ENCODE data around the gene ECD. TPM values are rescaled to one million over a fixed set of nuclear protein-coding genes. Genes with fewer than 3 reads are reported as not detected.

ECD gene
- total RNA-seq, 1 donor from 2014 or later: 44.0 TPM

DNA sequence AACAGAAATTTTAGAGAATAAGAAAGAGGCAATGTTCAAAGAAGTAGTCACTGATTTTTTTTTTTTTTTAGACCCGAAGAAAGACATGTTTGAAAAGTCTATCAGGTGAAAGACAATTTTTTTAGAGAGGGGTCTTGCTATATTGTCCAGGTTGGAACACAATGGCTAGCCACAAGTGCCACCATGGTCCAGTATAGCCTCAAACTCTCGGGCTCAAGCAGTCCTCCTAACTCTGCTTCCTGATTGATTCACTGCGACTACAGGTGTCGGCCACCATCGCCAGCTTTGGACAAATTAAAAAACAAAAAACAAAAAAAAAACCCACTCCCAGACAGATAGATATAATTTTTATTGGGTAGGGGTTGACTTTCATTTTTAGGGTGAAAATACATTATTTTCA lies 22.4 kb upstream of the ECD start:
- H3K27me3 Mint-ChIP-seq (ENCODE audit: insufficient read depth, low read depth): peaks cover 2% of the 10 kb centered on the region

DNA sequence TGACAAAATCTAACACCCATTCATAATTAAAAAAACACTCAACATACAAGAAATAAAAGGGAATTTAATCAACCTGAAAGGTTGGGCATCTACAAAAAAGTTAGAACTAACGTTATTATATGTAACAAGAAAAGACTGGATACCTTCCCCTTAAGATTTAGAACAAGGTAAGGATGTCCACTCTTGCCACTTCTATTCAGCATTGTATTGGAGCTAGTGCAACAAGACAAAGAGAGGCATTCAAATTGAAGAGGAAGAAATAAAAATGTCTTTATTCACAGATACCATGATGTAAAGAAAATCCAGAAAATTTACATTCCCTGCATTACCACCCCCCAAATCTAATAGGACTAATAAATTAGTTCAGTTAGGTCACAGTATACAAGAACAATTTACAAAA lies 18.5 kb upstream of the ECD start:
- Mint-ChIP-seq H3K27me3 (ENCODE audit: insufficient read depth, low read depth) (peaks cover 2% of the 10 kb centered on the region), H3K4me1 (peaks cover 3% of the 10 kb centered on the region), H3K36me3 (peaks cover 9% of the 10 kb centered on the region), H3K4me3 (no peak overlapping the region), H3K27ac (no peak overlapping the region), H3K9me3 (no peaks in the 10 kb centered on the region)
- Histone ChIP-seq H3K4me1 (no peaks in the 10 kb centered on the region), H3K36me3 (peaks cover 6% of the 10 kb centered on the region), H3F3A (ENCODE audit: low read depth) (no peaks in the 10 kb centered on the region), H3K9ac (no peak overlapping the region), H3K27ac (no peak overlapping the region), H3K79me2 (ENCODE audit: low read depth) (no peaks in the 10 kb centered on the region), H4K20me1 (ENCODE audit: low read depth) (no peaks in the 10 kb centered on the region), H2AFZ (replicated peaks) (no peak overlapping the region), H3K27me3 (no peaks in the 10 kb centered on the region), H3K4me3 (no peak overlapping the region), H3K9me3 (ENCODE audit: low read depth) (no peaks in the 10 kb centered on the region), H3K4me2 (no peak overlapping the region)
- no peak for TF ChIP-seq EZH2 (IDR thresholded peaks at IDR 0.05)
- TF ChIP-seq, protein P1, sequence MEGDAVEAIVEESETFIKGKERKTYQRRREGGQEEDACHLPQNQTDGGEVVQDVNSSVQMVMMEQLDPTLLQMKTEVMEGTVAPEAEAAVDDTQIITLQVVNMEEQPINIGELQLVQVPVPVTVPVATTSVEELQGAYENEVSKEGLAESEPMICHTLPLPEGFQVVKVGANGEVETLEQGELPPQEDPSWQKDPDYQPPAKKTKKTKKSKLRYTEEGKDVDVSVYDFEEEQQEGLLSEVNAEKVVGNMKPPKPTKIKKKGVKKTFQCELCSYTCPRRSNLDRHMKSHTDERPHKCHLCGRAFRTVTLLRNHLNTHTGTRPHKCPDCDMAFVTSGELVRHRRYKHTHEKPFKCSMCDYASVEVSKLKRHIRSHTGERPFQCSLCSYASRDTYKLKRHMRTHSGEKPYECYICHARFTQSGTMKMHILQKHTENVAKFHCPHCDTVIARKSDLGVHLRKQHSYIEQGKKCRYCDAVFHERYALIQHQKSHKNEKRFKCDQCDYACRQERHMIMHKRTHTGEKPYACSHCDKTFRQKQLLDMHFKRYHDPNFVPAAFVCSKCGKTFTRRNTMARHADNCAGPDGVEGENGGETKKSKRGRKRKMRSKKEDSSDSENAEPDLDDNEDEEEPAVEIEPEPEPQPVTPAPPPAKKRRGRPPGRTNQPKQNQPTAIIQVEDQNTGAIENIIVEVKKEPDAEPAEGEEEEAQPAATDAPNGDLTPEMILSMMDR (IDR thresholded peaks at IDR 0.05): no peak
- no peak for TF ChIP-seq EZH2phosphoT487 (IDR thresholded peaks at IDR 0.05)
- no peak for DNase-seq (ENCODE audit: low spot score)

More for the DNA sequence above, 22.4 kb upstream of the ECD start:
- Mint-ChIP-seq H3K4me3 (no peak overlapping the region), H3K36me3 (no peaks in the 10 kb centered on the region), H3K27ac (no peak overlapping the region), H3K4me1 (no peaks in the 10 kb centered on the region), H3K9me3 (no peaks in the 10 kb centered on the region)
- TF ChIP-seq EZH2 (IDR thresholded peaks at IDR 0.05): no peak
- TF ChIP-seq, protein P1 (IDR thresholded peaks at IDR 0.05): no peak
- TF ChIP-seq EZH2phosphoT487 (IDR thresholded peaks at IDR 0.05): no peak
- no peaks in the 10 kb centered on the region for H3K27me3 ChIP-seq
- no peak overlapping the region for H3K27ac ChIP-seq
- no peaks in the 10 kb centered on the region for H4K20me1 ChIP-seq (ENCODE audit: low read depth)
- H3K79me2 ChIP-seq (ENCODE audit: low read depth): no peaks in the 10 kb centered on the region
- H3K4me3 ChIP-seq: no peak overlapping the region
- no peak overlapping the region for H2AFZ ChIP-seq (replicated peaks)
- peaks cover 8% of the 10 kb centered on the region for H3K36me3 ChIP-seq
- no peak for DNase-seq (ENCODE audit: low spot score)
- H3F3A ChIP-seq (ENCODE audit: low read depth): no peaks in the 10 kb centered on the region
- no peaks in the 10 kb centered on the region for H3K4me1 ChIP-seq
- no peak overlapping the region for H3K9ac ChIP-seq
- no peak overlapping the region for H3K4me2 ChIP-seq
- no peaks in the 10 kb centered on the region for H3K9me3 ChIP-seq (ENCODE audit: low read depth)

DNA sequence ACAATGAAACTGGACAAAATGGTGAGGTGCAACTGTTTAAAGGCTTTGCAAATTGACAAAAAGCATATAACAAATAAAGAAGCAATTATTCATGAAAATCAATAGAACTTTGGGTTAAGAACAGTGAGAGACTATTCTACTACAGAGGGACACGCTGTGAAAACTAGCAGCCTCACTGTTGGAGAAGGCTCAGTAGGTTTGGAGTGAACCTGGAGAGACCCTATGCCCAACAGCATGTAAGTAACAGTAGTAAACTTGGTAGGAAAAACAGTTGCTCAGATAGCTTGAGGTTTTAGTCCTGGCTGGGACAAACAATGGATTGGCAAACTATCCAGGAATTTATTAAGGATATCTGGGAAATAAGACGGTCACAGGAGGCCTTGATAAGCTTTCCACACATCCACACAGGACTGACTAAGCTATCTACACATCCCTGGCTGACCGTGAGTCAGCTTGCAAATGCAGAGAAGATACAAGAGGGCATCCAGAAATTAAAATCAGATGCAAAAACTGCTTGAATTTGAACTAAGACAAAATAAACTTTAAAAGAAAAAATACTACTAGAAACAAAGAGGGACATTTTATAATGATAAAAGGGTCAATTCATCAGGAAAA lies 16.0 kb upstream of the ECD start:
- Histone ChIP-seq H3K4me3 (no peak overlapping the region), H3K4me1 (no peaks in the 10 kb centered on the region), H3K27ac (no peak overlapping the region), H3K9me3 (ENCODE audit: low read depth) (no peaks in the 10 kb centered on the region), H3K9ac (no peak overlapping the region), H4K20me1 (ENCODE audit: low read depth) (no peaks in the 10 kb centered on the region), H3K36me3 (peaks cover 9% of the 10 kb centered on the region), H3K79me2 (ENCODE audit: low read depth) (no peaks in the 10 kb centered on the region), H2AFZ (replicated peaks) (no peak overlapping the region), H3F3A (ENCODE audit: low read depth) (no peaks in the 10 kb centered on the region), H3K27me3 (no peaks in the 10 kb centered on the region), H3K4me2 (no peak overlapping the region)
- no peak overlapping the region for H3K4me3 Mint-ChIP-seq
- peaks cover 3% of the 10 kb centered on the region for H3K4me1 Mint-ChIP-seq
- H3K36me3 Mint-ChIP-seq: peaks cover 15% of the 10 kb centered on the region
- TF ChIP-seq EZH2phosphoT487 (IDR thresholded peaks at IDR 0.05) (no peak), EZH2 (IDR thresholded peaks at IDR 0.05) (no peak)
- TF ChIP-seq, protein P1 (IDR thresholded peaks at IDR 0.05): no peak
- H3K9me3 Mint-ChIP-seq: no peaks in the 10 kb centered on the region
- peaks cover 2% of the 10 kb centered on the region for H3K27me3 Mint-ChIP-seq (ENCODE audit: insufficient read depth, low read depth)
- H3K27ac Mint-ChIP-seq: no peak overlapping the region
- no peak for DNase-seq (ENCODE audit: low spot score)

All from neural progenitor cell (in vitro differentiated cells).